A204.1 (cell line): Measurements from ENCODE around the gene CCNT1.
"Not testable (repeated sequence)": the region's sequence is repeated elsewhere in the genome, so short reads cannot be mapped to it uniquely, and the experiment has no call there.

ENCODE experiments used
- FAIRE-seq: peaks from 2 replicates; lab custom pipeline; 2012; peaks lifted over from hg19 to GRCh38; lab: Jason Lieb, UNC

The CCNT1 gene

DNA sequence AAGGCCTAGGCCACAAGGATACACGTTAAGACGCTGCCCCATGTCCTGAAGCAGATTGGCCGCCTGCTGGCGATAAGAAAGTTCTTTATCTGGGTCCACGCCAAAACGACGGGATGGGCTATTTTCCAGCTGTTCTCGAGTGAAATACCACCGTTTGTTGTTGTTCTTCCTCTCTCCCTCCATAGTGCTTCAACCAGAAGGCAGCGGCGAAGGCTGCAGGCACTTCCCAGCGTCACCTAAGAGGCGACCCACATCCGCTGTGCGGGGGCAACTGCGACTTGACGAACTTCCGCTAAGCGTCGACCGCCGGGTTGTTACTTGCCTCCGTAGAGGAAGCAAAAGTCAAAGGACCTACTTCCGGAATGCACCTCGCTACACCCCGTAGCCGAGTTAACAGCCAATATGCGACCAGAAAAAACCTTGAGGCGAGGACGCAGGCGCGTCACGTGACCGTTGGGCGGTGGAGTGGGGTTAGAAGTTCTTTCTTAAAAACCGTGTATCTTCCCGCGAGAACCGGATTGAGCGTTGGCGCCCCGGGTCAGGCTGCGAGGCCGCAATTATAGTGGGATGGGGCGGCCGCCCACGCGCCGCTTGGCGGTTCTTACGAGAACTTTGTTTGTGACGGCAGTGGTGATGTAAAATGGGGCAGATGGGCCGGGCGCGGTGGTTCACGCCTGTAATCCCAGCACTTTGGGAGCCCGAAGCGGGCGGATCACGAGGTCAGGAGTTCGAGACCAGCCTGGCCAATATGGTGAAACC, at the start of gene CCNT1:
TSS of gene CCNT1 (minus strand) at position 215 of the 759 bp plus-strand sequence. CDS start at position 183, 32 bp downstream.
- FAIRE-seq: peak; percentile 98

DNA sequence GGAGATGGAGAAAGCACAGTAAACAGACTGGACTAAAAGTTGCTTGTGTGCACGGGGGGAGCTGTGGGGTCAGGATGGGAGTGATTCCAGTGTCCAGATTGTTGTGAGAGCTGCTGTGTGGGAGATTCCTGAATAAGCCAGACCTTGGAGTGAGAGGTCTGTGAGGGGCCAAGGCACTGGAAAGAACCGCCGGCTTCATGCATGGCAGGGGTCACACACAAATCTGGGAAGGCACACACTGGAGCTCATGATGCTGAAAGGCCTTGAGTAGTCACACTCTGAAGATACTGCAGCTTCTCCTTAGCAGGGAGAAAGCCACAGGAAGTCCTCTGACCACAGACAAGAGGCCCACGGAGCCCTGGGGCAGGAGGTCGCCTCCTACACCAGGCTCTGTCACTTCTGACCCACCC, 49.3 kb upstream of the CCNT1 start:
- no peak for FAIRE-seq

DNA sequence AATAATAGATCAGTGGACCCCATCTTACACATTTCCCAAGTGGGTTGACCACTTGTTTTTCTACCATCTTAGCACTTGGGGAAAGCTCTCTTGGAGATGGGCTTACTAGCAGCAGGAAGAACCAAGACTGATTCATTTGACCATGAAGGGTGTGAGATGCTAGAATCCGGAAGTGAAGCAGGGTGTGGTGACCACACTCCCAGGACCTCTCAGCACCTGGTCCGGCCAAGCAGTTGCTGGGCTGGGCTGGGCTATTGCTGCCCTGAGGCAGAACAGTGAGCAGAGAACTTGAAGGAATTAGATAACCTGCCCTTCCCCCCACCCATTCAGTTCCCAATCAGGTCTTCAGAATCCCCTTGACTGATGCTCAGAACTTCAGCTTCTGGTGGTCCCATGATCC, 48.0 kb upstream of the CCNT1 start:
- no peak for FAIRE-seq

DNA sequence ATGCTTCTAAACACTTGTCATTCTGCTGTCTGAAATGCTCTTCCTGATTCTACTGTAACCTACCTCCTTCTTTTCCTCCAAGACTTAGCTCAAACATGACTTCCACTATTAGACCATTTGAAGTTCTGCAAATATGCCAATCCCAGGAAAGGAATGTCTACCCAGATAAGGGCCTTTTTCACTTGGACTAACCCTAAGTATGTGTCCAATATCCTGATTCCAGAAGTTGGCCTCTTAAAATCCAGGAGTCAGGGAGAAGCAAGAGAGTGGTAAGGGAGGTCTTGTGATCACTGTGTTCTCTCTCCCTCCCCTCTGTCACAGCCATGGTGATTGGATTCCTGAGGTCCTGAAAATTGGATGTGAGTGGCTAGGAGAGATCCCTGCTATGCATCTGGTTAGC, 42.2 kb upstream of the CCNT1 start:
- no peak for FAIRE-seq

DNA sequence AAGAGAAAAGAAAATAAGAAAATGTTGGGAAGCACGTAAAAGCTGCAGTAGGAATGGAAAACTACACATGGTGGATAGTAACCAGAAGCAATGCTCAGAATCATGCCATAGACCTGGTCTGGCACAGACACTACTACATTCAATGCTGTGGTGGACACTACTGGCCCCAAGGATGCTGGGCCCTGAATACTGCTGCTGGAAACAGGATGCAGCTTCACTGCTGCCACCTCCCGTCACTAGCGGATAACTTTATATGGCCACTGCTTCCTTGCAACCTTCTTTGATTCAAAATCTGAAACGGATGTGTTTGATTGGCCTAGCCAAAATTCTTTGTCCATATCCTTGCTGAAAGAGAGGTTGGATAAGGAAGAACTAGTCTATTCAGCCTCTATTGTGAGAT, 41.7 kb upstream of the CCNT1 start:
- no peak for FAIRE-seq

DNA sequence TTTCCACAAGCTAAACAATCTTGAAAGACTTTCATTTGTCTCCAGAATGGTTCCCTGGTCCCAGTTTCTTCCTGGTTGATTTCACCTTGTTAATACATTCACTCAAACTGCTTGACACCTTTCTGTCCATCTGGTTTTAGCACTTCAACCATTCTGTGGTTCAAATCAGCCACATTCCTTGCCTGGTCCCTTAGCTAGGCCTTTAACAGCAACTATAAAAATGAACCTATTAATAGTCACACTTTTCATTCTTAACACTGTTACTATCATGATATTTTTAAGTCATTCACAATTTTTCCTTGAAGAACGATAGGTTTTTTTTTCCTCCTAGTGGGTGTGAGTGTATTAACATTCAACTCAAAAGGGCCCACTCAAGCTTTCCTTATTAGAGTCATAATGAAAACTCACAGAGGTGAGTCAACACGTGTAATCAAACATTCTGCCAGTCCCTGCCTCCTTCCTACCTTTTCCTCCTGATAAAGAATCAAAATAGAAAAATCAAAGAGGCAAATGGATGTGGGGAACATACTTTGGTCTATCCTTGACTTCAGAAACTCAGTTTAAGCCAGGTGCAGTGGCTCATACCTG, 34.4 kb upstream of the CCNT1 start:
- FAIRE-seq: no peak

DNA sequence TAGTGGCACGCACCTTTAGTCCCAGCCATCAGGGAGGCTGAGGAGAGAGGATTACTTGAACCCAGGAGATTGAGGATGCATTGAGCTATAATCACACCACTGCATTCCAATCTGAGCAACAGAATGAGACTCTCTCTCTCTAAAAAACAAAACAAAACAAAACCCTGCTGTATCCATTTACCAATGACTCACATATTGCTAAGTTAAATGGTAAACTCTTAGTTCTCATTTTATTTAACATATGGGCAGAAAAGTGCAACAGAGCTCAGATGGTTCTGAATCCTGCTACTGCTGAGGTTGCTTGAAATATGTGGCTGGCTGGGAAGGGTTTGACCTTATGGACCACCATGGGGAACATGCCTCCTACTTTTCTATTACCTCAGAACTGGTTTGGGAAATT, 33.7 kb upstream of the CCNT1 start:
- FAIRE-seq: no peak

DNA sequence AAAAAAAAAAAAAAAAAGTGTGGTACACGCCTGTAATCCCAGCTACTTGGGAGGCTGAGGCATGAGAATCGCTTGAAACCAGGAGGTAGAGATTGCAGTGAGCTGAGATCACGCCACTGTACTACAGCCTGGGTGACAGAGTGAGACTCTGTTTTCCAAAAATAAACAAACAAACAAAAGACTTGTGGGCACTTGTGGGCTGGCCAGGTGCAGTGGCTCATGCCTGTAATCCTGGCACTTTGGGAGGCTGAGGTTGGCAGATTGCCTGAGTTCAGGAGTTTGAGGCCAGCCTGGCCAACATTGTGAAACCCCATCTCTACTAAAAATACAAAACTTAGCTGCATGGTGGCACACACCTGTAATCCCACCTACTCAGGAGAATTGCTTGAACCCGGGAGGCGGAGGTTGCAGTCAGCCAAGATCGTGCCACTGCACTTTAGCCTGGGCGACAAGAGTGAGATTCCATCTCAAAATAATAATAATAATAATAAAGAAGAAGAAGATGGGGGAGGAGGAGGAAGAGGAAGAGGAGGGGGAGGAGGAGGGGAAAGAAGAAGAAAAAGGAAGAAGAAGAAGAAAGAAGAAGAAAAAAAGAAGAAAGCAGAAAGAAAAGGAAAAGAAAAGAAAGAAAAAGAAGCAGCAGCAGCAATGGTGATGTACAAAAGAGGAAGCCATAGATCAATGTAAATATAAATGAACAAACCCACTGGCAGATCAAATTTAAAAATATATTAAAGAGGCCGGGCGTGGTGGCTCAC, 27.9 kb upstream of the CCNT1 start:
- no peak for FAIRE-seq

DNA sequence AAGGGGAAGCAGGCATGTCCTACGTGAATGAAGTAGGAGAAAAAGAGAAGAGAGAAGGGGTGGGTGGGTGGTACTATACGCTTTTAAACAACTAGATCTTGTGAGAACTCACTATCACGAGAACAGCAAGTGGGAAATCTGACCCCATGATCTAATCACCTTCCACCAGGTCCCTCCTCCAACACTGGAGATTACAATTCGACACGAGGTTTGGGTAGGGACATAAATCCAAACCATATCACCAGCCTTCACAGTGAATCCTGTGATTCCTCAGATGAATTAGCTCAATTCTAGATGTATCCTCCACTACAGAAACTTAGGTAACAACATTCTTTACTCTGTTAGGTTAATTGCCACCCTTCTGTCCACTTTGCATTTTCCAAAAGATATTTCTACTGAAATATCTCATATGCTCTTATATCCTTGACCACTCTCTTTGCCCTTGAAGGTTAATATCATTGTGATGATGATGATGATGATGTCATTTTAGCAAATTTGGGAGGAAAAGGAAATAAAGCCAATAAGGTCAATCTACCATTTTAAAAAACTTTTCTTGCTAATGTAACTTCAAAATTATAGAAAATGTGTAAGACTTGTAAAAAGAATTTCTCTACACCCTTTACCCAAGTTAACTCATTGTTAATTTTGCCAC, 23.2 kb upstream of the CCNT1 start:
- FAIRE-seq: no peak

DNA sequence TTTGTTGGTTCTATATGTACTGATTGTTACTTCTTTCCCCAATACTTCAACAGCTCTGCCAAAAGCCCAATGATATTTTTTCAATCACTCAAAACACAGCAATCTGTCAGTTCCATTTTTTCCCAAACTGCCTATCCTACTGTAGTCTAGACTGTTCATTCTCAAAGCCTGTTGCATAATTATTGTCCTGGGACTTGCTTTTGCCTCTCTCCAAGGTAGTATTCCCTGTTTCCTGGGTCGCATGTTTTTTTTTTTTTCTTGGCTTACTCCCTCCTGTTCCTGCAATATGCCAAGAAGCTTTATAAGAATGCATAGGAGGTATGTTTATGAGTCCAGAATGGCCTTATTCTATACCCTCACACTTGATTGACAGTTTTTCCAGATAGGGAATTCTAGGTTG, 19.9 kb upstream of the CCNT1 start:
- FAIRE-seq: no peak

DNA sequence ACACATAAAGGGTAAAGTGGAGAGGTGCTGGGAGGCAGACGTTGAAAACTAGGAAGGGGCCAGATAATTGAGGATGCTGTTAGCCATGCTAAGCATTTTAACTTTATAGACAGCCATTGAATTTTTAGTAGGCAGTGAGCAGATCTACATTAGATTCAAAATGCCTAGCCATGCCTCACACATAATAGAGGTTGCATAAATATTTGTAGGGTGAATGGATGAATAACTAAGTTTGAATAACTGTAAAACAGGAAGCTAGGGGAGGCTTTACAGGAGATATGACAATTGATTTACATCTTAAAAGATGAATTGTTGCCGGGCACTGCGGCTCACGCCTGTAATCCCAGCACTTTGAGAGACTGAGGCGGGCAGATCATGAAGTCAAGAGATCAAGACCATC, 12.3 kb upstream of the CCNT1 start:
- FAIRE-seq: no peak

DNA sequence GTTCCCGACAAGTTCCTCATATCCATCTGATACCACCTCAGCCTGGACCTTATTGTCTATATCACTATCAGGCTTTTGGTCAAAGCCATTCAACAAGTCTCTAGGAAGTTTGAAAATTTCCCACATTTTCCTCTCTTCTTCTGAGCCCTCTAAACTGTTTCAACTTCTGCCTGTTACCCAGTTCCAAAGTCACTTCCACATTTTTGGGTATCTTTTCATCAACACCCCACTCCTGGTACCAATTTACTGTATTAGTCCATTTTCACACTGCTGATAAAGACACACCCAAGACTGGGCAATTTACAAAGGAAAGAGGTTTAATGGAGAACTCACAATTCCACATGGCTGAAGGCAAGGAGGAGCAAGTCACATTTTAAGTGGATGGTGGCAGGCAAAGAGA, 4.2 kb upstream of the CCNT1 start:
- not testable (repeated sequence) for FAIRE-seq

DNA sequence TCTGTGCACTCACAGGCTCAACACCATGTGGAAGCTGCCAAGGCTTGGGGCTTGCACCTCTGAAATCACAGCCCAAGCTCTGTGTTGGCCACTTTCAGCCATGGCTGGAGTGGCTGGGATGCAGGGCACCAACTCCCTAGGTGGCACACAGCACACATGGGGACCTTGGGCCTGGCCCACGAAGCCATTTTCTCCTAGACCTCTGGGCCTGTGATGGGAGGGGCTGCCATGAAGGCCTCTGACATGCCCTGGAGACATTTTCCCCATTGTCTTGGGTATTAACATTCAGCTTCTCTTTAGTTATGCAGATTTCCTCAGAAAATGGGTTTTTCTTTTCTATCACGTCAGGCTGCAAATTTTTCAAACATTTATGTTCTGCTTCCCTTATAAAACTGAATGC, 3.7 kb upstream of the CCNT1 start:
- not testable (repeated sequence) for FAIRE-seq

DNA sequence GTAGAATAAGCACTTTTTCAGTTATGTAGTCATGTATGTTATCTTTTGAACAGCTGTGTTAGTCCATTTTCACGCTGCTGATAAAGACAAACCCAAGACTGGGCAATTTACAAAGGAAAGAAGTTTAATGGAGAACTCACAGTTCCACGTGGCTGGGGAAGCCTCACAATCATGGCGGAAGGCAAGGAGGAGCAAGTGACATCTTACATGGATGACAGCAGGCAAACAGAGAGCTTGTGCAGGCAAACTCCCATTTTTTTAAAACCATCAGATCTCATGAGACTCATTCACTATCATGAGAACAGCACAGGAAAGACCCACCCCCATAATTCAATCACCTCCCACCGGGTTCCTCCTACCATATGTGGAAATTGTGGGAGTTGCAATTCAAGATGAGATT, 2.5 kb upstream of the CCNT1 start:
- not testable (repeated sequence) for FAIRE-seq

DNA sequence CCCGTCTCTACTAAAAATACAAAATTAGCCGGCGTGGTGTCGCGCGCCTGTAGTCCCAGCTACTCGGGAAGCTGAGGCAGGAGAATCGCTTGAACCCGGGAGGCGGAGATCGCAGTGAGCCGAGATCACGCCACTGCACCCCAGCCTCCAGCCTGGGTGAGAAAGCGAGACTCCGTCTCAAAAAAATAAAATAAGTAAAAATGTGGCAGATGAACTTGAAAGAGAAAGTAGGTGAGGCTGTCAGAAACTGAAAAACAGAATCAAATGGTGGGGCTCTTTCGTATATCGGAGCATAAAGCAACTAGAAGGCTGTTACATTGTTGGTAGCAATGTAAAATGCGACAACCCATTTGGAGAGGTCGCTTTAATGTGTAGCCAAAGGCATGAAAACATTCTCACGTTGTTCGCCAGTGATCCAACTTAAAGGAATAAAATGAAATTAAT, 767 bp upstream of the CCNT1 start:
- no peak for FAIRE-seq

DNA sequence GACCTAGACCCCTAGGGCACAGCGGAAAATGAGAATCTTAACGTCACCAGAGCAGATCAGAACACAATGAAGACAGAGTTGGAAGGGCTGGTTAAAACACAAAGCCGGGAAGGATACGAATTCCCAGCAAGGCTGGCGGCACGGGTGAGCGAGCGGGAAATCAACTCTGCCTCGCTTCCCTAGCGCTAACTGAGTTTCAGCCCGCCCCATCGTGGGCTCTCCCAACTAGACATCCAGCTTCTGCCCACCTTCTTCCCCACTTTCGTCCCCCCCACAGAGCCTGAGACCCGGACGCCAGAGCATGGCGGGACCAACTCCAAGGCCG, 377 bp downstream of the CCNT1 start:
- FAIRE-seq: no peak

DNA sequence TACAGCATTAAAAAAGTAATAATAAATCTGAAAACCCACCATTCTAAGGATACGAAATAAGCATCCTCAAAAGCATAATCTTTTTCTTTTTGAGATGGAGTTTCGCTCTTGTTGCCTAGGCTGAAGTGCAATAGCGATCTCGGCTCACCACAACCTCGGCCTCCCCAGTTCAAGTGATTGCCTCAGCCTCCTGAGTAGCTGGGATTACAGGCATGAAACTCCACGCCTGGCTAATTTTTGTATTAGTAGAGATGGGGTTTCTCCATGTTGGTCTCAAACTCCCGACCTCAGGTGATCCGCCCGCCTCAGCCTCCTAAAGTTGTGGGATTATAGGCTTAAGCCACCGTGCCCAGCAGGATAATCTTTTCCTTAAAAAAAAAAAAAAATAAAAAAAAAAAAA, 4.3 kb downstream of the CCNT1 start:
- FAIRE-seq: no peak

DNA sequence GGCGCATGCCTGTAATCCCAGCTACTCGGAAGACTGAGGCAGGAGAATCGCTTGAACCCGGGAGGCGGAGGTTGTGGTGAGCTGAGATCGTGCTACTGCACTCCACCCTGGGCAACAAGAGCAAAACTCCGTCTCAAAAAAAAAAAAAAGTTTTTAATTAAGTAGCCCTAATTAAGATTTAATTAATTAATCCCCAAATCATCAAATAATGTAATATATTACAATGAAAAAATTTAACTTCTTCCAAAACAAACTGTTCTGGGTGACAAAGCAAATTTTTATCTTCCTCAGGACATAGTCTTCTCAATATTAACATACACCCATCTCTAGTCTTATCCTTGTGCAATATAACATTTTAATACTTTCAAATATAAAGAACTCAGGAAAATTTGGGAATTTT, 17.7 kb downstream of the CCNT1 start:
- FAIRE-seq: not testable (repeated sequence)

DNA sequence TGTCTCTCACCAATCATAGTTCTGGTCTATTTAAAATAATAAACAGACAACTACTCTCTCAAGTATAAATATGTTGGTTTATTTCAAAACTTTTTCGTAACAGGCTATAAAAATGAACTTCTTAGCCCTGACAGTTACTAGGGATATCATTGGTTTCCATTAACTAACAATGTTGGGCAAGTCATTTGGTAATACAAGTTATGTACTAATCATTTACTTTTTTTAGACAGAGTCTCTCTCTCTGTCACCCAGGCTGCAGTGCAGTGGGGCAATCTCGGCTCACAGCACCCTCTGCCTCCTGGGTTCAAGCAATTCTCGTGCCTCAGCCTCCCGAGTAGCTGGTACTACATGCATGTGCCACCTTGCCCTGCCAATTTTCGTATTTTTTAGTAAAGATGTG, 19.9 kb downstream of the CCNT1 start:
- FAIRE-seq: no peak

DNA sequence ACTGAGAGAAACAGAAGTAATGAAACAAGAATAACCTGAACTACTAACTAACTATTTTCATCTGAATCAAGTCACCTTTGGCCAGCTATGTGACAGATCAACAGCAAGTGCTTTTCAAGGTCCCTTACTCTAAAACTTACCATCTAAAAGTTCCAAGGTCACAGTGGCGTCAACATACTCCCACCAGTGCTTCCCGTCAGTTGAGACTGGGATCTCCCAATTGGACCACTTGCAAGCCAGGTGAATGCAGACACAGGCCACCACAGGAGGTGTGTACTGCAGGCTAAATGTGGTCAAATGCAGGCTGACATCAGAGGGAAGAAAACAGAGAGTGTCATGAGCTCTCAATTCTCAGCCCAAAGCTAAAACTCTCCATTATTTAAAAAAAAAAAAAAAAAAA, 20.6 kb downstream of the CCNT1 start:
- FAIRE-seq: no peak

DNA sequence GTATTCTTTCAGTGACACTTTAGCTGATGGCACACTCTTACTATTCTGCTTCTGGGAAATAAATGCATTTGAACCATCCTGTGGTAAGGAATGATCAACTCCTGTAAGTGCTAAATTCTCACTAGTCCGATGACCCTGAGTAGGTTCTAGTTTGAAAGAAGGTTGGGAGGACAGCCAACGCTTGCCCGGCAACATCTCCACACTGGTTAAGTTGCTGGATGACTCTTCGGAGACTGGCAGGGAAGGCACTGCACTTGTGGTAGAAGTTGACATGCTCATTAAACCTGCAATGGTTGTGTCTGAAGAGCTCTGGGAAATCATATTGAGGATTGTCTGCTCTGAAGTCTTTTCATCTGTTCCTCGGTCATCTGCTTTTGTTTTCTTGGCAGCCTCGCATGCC, 22.5 kb downstream of the CCNT1 start:
- FAIRE-seq: no peak

DNA sequence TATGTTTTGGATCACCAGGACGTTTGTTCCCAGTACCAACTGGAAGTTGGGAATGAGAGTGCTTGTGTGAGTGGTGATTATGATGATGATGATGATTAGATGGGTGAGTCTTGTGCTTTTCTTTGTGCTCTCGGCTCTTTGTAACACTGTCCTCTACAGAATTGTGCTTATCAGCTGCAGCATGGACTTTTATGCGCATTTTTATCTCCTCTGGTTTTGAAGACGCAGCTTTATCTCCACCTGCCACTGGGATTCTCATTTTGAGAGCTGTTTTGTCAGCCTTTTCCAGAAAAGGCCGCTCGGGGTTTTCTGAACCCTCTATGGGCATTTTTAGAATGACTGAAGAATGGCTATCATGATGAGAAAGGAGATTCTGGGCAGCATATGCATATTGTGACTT, 22.9 kb downstream of the CCNT1 start:
- no peak for FAIRE-seq

DNA sequence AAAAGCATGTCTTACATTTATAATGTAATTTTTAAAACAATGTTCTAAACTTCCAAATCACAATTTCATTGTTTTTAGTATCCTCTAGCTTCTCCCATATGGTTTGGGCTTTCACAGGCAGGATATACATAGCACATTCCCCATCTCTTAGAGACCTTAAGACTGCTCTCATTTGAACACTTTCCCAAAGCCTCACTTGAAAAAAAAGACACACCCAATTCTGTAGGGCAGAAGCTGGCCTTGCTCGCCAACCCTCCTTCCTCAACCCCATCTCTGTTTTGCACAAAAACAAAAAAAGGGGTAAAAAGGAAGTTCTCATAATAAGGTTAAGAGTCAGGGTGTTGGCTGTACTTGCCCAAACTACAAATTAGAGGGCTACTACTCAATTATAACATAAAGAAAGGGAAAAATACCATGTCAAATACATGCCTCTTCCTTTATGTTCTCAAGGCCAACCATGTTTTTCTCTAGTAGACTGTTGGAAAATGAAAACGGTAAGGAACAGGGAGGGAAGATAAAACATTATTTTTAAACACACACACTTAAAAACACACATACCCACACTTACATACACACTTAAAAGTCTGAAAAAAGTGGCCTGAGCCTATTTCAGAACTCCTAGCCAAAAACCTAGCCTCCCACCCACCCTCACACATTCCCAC, 24.6 kb downstream of the CCNT1 start:
- FAIRE-seq: no peak
